K562 (cell line): ENCODE data around the gene BTD. TPM values are rescaled to one million over a fixed set of nuclear protein-coding genes. Genes with fewer than 3 reads are reported as not detected.

Experiments used
- ATAC-seq: fragments of 200-7000 bp; cut with Tn5 transposase; 3 replicates; pipeline ENCODE4 v1.9.1; 2020; ENCODE audit warnings: moderate library complexity
- BruUV-seq: library from RNA; stranded (reverse); fragments of 400-500 nt; replicated peaks from 2 replicates; lab custom pipeline; 2021; lab: Mats Ljungman, UMichigan
- CTCF ChIA-PET: fragments of 300-600 bp; formaldehyde crosslinking; extraction: SDS; loops from one replicate; lab custom pipeline; 2021; ENCODE audit warnings: low intra/inter-chr PET ratio; lab: Yijun Ruan, JAX
- POLR2A ChIA-PET: fragments of 300-600, 350-650 bp; sonication (Branson Sonifier 250); formaldehyde crosslinking; extraction: SDS; loops from one replicate; lab custom pipeline; 2021; ENCODE audit warnings: antibody characterized with exemption, inconsistent platforms; lab: Yijun Ruan, JAX
- DNase-seq, 4 experiments: peaks; one replicate each; pipeline versions ENCODE4 v3.0.0 to v3.0.0-alpha.2; 2011 to 2018; ENCODE audit warnings: low spot score in 3 of 4, mixed read lengths in 3 of 4; ENCODE audit errors: extremely low read depth in 1 of 4
- FAIRE-seq: peaks from 2 replicates; lab custom pipeline; 2011; peaks lifted over from hg19 to GRCh38; lab: Jason Lieb, UNC
- H2AFZ ChIP-seq: 2 replicates; pipeline ENCODE4 v1.6.0; 2011; ENCODE audit warnings: low read depth, low read length, control low read depth, inconsistent platforms
- H3K27ac ChIP-seq: fragments of 200-600 bp; 3 replicates; pipeline ENCODE4 v1.8.0; 2011; ENCODE audit warnings: low read depth, mild to moderate bottlenecking, control low read depth, inconsistent platforms, low read length, moderate library complexity, mixed read lengths; ENCODE audit errors: extremely low read depth
- H3K27me3 ChIP-seq, 2 experiments: fragments of 300-600 bp in 1 of 2; 2 replicates in 1 of 2; 3 replicates in 1 of 2; pipeline versions ENCODE4 v1.6.0 to v1.8.0; 2011; ENCODE audit warnings: inconsistent platforms in 2 of 2, low read length in 2 of 2, mild to moderate bottlenecking in 1 of 2, mixed read lengths in 1 of 2, moderate library complexity in 1 of 2; ENCODE audit not compliant: control insufficient read depth in 2 of 2, insufficient read depth in 2 of 2
- H3K36me3 ChIP-seq: fragments of 300-600 bp; 3 replicates; pipeline ENCODE4 v1.8.0; 2011; ENCODE audit warnings: mild to moderate bottlenecking, low read length, inconsistent platforms; ENCODE audit not compliant: control insufficient read depth, insufficient read depth
- H3K4me1 ChIP-seq, 2 experiments: fragments of 200-600 bp in 1 of 2; replicated peaks in 1 of 2; 2 replicates in 1 of 2; 3 replicates in 1 of 2; pipeline versions ENCODE4 v1.5.1 to v1.8.0; 2011; ENCODE audit warnings: inconsistent platforms in 2 of 2, low read length in 2 of 2, mild to moderate bottlenecking in 1 of 2, mixed read lengths in 1 of 2, moderate library complexity in 1 of 2; ENCODE audit not compliant: control insufficient read depth in 2 of 2, insufficient read depth in 2 of 2
- H3K4me2 ChIP-seq: 2 replicates; pipeline ENCODE4 v1.6.1; 2011; ENCODE audit warnings: low read length, control low read depth, inconsistent platforms, mixed read lengths; ENCODE audit not compliant: insufficient read depth
- H3K4me3 ChIP-seq: fragments of 200-600 bp; sonication (generic), shearing (Covaris generic); 2 replicates; pipeline ENCODE4 v1.5.1; 2016; ENCODE audit warnings: control low read depth, inconsistent platforms
- H3K79me2 ChIP-seq: fragments of 200-600 bp; 3 replicates; pipeline ENCODE4 v1.8.0; 2011; ENCODE audit warnings: low read length, inconsistent platforms; ENCODE audit not compliant: control insufficient read depth, insufficient read depth
- H3K9ac ChIP-seq, 2 experiments: 2 replicates each; pipeline versions ENCODE4 v1.6.0 to v1.6.1; 2011; ENCODE audit warnings: low read depth in 2 of 2, low read length in 2 of 2, control low read depth in 1 of 2, inconsistent platforms in 1 of 2, mild to moderate bottlenecking in 1 of 2, mixed read lengths in 1 of 2; ENCODE audit not compliant: insufficient read depth in 1 of 2
- H3K9me1 ChIP-seq: one replicate; pipeline ENCODE4 v1.6.0; 2011; ENCODE audit warnings: inconsistent platforms, mild to moderate bottlenecking, low read length, moderate library complexity; ENCODE audit not compliant: control insufficient read depth, insufficient read depth
- H3K9me3 ChIP-seq: replicated peaks from 2 replicates; pipeline ENCODE4 v1.5.1; 2011; ENCODE audit warnings: low read depth, low read length, inconsistent platforms; ENCODE audit not compliant: control insufficient read depth, insufficient read depth
- H4K20me1 ChIP-seq: replicated peaks from 2 replicates; pipeline ENCODE4 v1.6.1; 2011; ENCODE audit warnings: low read length, inconsistent platforms, mixed read lengths; ENCODE audit not compliant: control insufficient read depth, insufficient read depth
- FOXP4 ChIP-seq: sonication (generic); formaldehyde crosslinking; IDR thresholded peaks from 2 replicates; pipeline ENCODE4 v1.8.0; 2022; ENCODE audit warnings: mild to moderate bottlenecking, missing genetic modification reagents, borderline replicate concordance
- ZNF316 ChIP-seq: fragments of 450-650 bp; IDR thresholded peaks from 2 replicates; pipeline ENCODE4 v1.6.1; 2016
- WGBS: fragments of 100-300 bp; shearing (Covaris generic); methylation state at CpG from one replicate; pipeline ENCODE4 v1.1.6; 2016; ENCODE audit warnings: low coverage, mixed read lengths; ENCODE audit not compliant: insufficient coverage; ENCODE audit errors: missing lambda C conversion rate; 5-methylcytosine and 5-hydroxymethylcytosine counted together
- in situ Hi-C: fragments of 300-500 bp; cut with MboI; formaldehyde crosslinking; loops from 4 replicates; pipeline ENCODE4 v1.15.0; 2018; ENCODE audit warnings: inconsistent platforms, mixed read lengths
- intact Hi-C: fragments of 100-400 bp; cut with micrococcal nuclease; formaldehyde crosslinking; loops from 2 replicates; pipeline ENCODE4 v1.14.2; 2022
- polyA plus RNA-seq, 8 experiments: library from polyadenylated mRNA; depleted of rRNA in 4 of 8; stranded (reverse) in 5 of 8; unstranded in 3 of 8; fragments of >200 nt; fragmentation: Nextera tagmentation in 2 of 8; fragmentation: Illumina TruSeq in 1 of 8; extraction: Ambion mirVana in 2 of 8; extraction: Trizol in 1 of 8; gene quantifications; 2 replicates each; pipeline versions ENCODE4 v1.2.1 to v1.2.3, GENCODE V29; 2011 to 2014; ENCODE audit warnings: inconsistent platforms in 1 of 8, missing spikeins in 1 of 8
- total RNA-seq, 7 experiments: library from RNA; depleted of rRNA in 6 of 7; stranded (reverse); fragments of >200 nt in 6 of 7; fragmentation: Illumina TruSeq in 2 of 7; extraction: Trizol in 2 of 7; gene quantifications; 2 replicates each; pipeline versions ENCODE4 v1.2.1 to v1.2.3, GENCODE V29; 2011 to 2021; ENCODE audit warnings: low replicate concordance in 1 of 7

The BTD gene
- total and polyA plus RNA-seq, 9 of the 15 experiments (the other 6 are each of a cell fraction or from before 2014, with no cell fraction given): 6.6 to 26.2 (median 10.6) TPM

DNA sequence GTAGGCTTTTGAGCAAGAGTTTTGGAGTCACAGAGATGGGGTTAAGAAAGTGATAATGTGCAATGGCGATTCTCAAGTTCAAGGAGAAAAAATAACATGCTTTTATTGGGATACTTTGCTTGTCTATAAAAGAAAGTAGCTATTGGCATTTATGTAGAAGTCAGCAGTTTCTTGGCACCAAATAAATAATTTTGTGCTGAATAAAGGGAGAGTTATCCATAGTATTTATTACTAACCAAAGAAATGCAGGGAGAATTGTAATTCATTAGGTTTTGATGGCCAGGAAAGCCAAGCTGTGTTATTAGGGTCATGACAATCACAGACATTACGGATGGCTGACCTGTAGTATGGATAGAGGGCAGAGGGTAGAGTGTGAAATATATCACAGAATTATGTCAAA lies 33.1 kb downstream of the BTD start:
- no peak for ATAC-seq
- DNase-seq: no peak
- POLR2A ChIA-PET: interaction anchor here (1.4 kb wide), 1 partner anchor 15 kb away, joined by 5 read pairs; no protein-coding TSS in a partner anchor
- CTCF ChIA-PET: no interaction called here
- Histone ChIP-seq H3K4me3 (no peak overlapping the region), H4K20me1 (no peaks in the 10 kb centered on the region), H3K9me3 (no peaks in the 10 kb centered on the region), H3K27ac (no peak overlapping the region), H3K36me3 (no peaks in the 10 kb centered on the region), H3K9me1 (no peaks in the 10 kb centered on the region), H3K4me2 (no peak overlapping the region), H3K79me2 (no peaks in the 10 kb centered on the region), H3K27me3 (peaks cover 0 to 15% of the 10 kb centered on the region in 2 experiments; a peak in 2 of 5 replicates), H3K4me1 (peaks cover 3 to 12% of the 10 kb centered on the region in 2 experiments; a peak in 3 of 5 replicates), H3K9ac (no peak overlapping the region), H2AFZ (no peak overlapping the region)
- no TSS peak for BruUV-seq
- intact Hi-C loops: loop anchor here (10.0 kb wide), 3 partner anchors 340 to 910 kb away; partner anchors contain the start of gene CAPN7
- no peak for FAIRE-seq
- in situ Hi-C loops: loop anchor here (25.0 kb wide), 1 partner anchor 903 kb away; no protein-coding TSS in a partner anchor
- TF ChIP-seq FOXP4 (CRISPR knock-in tag) (no peak), ZNF316 (peak; percentile 63)
- 17% methylated on average over 2 of the region's 2 CpGs for WGBS
